HG03097 (cell line): ENCODE measurements around the gene PLET1.

Experiments
- ATAC-seq: cut with Tn5 transposase; IDR thresholded peaks from one replicate; pipeline ENCODE4 v1.9.1; 2021; ENCODE audit not compliant: unreplicated experiment, low FRiP score

Gene PLET1, protein sequence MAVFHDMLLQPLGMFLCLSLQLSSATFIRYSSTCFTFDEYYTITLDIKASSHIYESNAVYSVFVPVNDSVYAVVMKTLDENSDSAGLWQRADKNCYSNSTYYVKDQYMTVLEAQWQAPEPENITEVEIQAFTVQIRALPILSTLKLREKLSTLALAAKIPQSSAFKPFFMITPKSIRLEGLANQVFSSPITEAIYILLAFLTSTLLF

DNA sequence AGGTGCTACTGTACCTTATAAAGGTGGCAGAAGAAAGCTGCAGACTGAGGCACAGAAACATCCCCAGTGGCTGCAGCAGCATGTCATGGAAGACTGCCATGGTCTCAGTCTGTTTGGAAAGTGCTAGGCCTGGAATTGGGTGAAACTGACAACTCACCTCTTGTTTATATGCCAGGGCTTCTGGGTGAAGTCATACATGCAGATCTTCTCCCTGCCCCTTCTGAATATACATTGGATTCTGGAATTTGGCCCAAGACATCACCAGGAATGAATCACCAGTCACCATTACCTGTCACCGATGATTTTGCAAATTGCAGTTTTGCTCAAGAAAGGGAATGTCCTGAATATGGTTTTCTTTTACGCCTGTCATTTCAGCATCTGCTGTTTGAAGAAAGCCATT lies at the start of gene PLET1:
TSS of gene PLET1 (minus strand) at position 371 of the 400 bp plus-strand sequence. CDS start at position 100, 271 bp downstream.
- ATAC-seq, result no peak

DNA sequence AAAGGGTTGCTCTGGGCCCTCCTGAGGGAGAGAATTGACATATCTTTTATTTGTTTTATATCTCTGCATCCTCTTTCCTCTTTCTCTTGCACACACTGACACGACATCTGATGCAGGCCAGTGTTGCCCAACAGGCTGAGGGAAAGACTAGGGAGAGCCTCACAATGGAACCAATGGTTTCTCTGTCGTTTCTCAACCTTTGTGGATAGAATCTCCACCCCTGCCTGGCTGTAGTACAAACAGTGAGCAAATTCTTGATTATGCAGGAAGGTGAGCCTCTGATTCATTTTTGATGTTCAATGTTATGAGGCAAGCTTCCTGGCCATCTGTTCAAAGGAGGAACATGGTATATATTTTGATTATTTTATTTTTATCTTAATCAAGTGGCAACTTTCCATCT lies 49.8 kb upstream of the PLET1 start:
- ATAC-seq, result no peak

DNA sequence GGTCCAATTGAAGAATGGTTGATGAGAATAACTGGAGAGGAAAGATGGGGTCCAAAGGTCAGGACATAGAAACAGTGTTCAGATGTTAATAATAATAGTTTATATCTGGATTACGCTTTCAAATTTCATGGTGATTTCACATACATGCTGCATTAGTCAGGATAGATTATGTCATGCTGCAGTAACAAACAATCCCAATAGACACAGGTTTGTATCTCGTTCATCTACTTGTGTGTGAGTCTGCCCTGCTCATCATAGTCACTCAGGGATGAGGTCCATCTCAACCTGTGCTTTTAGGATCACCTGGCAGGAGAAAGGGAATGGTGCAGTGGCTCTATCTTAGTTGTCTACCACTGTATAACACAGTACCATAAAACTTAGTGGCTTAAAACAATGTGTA lies 48.0 kb upstream of the PLET1 start:
- ATAC-seq, result no peak

DNA sequence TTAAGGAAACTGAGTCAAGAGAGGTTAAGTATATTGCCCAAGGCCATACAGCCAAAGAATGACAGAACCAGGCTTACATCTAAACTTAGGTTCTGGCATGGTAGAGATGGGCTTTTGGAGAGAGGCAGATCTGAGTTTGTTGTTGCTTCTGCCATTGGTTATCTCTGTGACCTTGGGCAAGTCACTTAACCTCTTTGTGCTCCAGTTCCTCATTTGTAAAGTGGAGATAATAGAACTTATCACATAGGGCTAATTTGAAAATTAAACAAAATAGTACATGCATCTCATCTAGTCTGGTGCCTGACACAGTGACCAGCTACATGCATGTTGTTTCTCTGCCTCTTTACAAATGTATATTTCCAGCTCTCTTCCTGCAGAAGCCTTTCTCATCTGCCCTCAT lies 47.0 kb upstream of the PLET1 start:
- ATAC-seq, result no peak

DNA sequence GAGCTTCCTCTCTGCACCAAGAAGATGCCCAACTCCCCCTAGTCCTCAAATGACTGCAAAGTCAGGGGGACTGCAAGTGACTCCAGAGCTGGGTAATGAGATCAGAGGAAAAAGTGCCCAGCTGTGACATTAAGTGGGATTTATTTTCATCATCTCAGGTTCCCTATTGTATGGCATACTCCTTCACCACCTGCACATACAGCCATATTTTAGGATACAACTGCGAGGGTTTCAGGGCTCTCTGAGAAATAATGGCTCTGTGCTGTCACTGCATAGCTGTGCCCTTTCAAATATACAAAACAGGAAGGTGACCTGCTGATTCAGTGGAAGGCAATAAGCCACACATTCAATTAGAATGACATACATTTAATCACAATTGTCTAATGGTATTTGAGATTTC lies 45.6 kb upstream of the PLET1 start:
- no peak for ATAC-seq

DNA sequence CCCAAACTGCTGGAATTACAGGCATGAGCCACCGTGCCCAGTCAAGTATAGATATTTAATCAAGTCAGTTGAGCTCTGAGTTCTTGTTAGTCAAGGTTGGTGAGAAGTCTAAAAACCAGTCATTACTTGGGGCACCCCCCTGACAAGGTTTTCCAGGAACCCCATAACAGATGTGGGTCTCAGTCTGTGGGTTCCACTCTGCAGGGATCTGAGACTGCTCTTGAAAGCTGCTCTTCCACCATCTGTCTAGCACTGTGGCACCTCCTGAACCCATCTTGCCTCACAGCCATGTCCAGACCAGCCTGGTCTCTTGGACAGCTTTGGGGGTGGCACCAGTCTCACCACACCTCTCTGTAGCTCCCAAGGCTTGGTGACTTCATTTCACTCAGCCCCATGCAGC lies 44.3 kb upstream of the PLET1 start:
- ATAC-seq, result no peak

DNA sequence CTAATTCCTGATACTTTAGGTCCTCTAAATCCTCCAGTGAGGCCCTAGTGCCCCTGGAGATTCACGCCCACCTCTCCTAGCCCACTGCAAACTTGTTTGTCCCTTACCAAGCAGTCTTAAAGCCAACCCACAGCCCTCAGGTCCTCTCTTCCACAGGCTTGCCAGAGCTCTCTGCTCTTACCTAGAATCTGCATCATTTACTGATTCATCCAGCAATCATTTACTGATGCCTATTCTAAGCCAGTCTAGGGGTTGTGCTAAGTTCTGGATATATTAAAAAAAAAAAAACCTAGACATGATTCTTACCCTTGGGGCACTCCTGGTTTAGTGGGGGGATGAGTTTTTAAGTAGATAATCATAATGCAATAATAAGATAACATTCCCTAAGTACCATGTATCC lies 43.0 kb upstream of the PLET1 start:
- ATAC-seq, result no peak

DNA sequence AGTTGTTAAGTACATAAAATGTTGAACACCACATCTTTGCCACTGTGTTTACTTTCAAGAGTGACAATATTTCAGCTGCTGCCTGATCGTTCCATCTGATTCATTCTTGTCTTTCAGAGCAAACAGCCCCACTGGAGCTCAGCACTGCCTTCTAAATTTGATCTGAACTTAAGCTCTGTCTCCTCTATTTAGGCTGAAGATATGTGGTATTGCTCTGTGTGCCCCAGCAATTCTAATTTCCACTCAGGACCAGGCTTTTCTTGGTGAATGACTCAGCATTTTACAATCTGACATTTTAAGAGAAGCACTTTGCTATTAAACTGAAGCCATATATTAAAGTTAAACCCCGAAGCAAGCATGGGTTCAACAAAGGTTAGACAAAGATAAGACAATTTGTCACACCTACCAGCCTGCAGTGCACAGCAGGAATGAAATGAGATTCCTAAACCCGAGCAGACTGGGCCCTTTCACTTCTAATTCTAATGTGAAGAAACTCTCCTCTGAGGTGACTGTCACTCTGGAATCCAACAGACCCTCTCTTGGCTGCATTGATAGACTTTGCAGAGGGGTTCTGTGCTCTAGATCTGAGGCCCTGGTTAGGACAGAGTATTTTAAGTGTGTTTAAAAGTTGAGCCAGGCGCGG lies 41.7 kb upstream of the PLET1 start:
- no peak for ATAC-seq

DNA sequence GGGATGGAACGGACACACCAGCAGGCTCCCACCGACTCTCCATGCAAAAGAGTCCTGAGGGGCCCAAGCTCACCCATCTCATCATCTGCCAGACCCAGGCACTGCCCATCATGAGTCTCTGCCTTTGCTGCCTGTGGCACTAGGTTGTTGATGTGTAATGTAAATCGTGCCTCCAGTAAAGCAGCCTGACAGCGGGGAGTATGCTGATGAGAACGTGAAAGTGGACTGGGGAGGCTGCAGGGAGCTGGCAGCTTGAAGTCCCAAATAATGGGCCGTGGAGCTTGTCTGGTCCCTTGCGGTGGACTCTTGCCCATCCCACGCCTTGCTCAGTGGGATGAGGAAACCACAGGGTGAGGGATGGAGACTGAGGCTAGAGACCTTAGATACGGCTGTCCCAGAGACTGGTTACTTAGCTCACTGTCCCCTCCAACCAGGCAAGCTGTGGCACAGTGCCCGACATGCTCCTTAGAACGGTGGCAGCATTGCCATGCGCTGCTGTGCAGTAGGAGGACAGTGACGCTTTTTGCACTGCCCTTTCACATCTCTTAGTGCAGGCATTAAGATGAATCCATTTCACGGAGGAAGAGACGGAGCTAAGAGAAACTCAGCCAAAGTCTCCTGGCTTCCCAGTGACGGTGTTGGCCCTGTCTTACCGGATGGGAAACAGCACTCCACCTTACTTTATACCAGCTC lies 39.6 kb upstream of the PLET1 start:
- no peak for ATAC-seq

DNA sequence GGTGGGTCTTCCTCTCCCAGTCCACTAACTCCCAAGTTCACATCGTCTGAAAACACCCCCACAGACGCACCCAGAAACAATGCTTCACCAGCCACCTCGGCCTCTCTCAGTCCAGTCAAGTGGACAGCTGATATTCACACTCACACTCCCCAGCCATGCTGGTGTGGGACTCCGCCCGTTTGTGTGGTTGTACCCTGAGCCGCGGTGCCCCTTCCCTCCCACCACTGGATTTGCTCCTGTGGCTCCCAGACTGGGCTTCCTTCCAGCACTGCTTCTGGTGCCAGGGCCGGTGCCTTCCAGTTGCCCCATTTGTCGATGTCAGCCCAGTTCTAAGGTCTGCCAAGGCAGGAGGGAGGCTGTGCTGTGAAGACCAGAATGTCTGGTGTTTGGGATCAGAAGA lies 37.9 kb upstream of the PLET1 start:
- ATAC-seq, result no peak

DNA sequence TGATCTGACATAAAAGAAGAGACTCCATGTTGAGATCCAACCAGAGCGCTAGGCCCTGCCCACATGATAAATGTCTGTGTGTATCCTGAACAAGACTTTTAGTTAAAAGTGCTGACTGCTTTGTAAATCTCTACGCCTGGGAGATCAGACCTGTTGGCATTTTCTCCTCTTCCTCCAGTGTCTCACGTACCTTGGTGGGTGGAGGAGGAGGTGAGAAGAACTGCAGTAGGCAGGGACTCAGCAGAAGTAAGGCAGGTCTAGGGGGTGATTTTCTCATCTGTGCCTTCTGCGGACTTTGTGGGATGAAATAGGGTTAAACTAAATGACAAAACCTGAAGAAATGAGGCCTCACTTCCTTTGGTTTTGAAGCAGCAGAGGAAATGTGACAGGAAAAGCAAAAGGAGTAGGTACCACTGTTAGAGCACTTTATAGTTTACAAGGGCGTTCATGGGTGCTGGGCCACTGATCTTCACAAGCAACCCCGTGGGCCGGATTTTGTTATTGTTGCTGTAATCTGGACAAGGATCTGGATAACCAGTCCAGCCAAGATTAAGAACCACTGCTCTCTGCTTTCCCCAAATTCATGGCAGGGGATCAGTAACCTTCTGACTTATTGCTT lies 36.7 kb upstream of the PLET1 start:
- no peak for ATAC-seq

DNA sequence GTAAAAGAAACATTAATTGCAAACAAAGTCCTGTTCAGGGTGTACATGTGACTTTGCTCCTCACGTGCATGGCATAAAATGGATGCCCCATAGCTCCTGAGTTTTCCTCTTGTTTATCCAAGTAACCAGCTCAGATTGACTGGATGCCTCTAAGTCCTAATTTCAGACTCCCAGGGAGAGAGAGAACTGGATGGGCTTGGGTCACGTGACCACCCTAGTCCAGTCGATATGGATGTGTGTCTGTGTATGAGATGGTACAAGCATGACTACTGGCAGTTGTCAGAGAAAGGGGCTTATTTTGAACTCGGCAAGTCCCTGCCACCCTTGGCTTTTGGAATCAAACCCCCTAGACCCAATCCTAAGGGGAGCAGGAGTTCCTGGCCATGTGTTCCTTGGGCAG lies 35.4 kb upstream of the PLET1 start:
- ATAC-seq, result no peak

DNA sequence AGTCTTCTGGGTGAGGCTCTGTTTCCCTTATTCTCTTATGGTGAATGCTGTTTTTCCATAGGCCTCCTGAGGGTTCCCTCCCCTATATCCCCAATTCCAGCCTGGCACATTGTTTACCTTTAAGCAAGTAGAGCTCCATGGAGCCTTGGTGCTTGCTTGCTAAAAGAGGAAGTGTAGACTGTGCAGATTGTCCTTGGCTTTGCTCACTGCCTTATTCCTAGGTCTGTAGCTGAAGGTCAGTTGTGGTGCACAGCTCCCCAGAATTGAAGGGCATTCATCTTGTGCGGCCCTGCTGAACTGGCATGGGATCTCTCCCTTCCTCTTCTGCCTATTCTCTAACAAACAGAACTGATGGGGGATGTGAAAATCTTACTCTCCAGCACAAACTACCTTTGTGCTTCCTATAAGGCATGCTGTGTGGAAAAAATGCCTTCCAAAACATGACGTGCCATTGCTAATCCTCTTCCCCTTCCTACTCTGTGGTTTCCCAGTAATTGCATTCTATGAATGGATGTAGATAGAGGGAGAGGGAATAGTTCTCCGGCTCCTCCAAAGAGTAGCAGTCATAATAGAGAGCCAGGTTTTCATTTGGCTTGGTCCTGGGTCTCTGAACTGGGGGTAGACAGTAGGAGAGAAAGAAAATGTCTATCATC lies 34.2 kb upstream of the PLET1 start:
- ATAC-seq, result no peak

DNA sequence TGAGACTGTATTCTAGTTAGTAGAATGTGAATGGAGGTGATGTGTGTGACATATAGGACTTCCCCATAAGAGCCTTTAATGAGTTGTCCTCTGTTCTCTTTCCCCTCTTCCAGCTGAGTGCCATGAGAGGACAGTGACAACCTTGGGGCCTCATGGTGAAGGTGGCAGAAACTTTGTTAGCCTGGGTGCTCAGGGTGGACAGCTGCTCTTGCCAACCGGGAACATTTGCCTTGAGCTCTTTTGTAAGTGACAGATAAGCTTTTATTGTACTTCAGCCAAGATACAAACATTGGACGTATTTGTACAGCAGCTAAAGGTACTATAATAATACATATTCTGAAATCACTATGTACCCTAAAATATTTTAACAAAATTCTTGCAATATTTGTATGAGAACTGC lies 33.0 kb upstream of the PLET1 start:
- no peak for ATAC-seq

DNA sequence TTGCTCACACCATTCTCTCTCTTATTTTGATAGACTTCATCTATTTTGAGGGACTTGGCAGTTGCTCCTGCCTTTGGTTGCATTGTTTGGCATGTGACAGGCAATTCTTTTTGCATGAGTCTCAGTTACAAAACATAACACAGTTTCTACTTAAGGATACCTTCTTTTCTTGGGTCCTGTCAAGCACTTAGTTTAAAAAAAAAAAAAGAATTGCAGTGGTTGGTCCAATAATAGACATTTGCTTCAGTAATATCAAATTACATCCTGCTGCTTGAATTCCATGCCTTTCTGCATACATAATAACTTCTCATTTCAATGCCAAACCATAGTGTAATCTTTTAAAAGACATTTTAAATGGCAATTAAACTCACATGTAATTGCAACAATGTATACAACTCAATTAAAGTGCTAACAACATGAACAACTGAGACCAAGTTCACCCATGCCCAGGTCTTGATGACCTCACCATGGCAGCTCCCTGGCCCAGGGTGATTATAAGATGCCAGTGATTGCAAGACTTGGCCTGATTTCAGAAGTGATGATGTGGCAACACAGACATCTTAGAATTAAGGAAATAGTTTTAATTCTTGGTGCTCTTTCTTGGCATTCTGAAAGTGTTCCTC lies 32.2 kb upstream of the PLET1 start:
- ATAC-seq, result no peak

DNA sequence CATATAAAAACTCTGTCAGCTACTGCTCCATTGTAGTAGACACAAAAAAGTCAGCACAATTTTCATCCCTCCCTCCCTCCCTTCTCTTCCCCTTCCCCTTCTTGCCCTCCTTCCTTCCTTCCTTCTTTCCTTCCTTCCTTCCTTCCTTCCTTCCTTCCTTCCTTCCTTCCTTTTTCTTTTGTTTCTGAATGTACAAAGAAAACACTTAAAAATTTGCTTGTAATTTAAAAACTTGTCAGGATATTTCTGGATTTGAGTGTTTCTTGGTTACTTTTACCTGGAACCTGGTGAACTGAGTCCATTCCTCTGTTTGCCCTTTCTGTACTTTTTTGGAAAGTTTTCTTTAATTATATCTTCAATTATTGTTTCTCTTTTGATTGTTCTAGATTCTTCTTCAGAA lies 31.5 kb upstream of the PLET1 start:
- ATAC-seq, result no peak

DNA sequence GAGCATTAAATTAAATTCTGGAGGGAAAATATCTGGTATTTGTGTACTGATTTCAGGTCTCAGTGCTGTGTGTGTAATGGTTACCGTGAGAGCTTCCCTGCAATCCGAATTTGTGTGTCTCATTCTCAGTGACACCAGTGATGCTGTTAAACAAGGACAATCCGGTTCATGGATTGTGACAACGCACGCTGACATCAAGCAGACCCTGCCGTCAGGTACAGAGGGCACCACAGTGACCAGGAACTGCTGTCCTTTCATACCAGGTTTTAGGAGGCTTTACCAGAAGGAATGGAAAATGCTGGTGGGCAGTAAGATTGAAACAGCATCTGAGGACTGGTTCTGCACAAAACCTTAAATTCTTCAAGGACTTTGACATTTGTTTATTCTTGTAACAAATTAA lies 30.5 kb upstream of the PLET1 start:
- ATAC-seq, result no peak

DNA sequence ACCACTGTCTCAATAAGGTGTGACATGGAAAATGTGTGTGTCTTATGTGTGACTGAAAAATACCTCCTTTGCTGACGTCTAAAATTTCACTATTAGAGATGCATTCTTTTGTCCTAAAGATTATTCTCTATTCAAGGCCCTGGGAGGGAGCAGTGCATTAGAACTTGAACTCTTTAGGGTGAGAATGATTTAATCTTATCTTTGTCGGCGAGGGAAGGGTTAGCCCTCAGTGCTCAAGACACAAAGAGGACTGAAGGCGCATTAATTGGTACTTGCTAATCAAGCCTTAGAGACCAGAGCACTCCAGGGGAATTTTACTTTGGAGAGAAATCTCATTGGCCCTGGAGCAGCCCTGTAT lies 29.8 kb upstream of the PLET1 start:
- no peak for ATAC-seq

DNA sequence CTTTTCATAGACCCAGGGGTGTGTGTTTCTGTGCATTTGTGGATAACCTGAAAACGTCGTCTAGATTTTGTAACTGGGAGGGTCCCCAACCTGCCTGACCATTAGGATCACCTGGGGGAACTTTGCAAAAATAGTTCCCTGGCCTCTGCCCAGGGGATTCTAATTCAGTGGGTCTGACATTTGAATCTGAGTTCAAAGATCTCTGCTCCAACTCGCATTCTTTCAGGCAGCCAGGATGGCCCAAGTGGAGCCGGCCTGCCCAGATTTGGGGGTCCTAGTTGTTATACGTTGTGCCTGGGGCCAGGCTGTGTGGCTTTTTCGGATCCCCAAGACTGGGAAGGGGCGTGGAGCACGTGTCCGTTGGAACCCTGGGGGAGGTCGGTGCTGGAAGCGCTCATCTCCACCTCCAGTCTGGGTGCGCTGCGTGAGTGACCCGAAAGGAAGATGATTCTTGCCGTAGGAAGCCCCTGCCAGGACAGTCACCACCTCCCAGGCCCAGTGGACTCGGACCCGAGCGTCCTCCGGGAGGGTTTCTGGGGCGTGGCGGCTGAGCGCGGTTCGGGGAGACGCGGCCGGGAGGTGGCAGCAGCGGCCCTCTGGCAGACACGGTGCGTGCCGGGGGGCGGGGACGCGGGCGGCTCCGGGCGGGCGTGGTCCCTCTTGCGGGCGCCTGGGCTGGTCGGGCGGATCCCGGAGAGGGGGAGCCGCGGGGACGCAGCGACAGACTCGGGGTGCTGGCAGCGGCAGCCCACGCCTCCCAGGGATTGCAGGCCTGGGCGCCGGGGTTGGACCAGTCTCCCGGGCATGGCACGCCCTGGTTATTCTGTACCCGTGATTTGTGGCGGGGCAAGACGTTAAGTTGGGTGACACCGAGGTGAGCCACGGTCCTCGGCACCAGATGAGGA lies 29.2 kb upstream of the PLET1 start:
- peak; percentile 93 for ATAC-seq

DNA sequence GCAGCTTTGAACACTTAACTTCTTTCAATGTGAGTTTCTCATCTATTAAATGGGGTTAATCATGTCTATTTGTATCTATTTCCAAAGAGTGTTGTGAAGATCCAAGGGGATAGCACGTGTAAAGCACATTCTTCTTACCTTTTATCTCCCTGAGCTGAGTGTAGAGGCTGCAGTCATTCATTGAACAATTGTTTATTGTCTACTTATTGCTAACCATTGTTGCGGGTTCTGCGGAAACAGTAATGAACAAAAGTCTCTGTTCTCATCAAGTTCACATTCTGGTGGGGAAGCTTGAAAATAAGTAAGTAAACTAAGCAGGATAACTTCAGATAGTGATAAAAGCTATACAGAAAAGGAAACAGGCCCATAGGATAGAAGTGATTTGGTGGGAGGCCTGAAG lies 27.4 kb upstream of the PLET1 start:
- ATAC-seq, result no peak
